Germinal center (tissue), 1 donor: ENCODE measurements around the gene NFKBIL1.
"Not testable (repeated sequence)": the region's sequence is repeated elsewhere in the genome, so short reads cannot be mapped to it uniquely, and the experiment has no call there.

Source experiments
- DNase-seq: peaks from one replicate; pipeline ENCODE4 v3.0.0; 2012; ENCODE audit warnings: mixed read lengths, low spot score

Gene NFKBIL1

DNA sequence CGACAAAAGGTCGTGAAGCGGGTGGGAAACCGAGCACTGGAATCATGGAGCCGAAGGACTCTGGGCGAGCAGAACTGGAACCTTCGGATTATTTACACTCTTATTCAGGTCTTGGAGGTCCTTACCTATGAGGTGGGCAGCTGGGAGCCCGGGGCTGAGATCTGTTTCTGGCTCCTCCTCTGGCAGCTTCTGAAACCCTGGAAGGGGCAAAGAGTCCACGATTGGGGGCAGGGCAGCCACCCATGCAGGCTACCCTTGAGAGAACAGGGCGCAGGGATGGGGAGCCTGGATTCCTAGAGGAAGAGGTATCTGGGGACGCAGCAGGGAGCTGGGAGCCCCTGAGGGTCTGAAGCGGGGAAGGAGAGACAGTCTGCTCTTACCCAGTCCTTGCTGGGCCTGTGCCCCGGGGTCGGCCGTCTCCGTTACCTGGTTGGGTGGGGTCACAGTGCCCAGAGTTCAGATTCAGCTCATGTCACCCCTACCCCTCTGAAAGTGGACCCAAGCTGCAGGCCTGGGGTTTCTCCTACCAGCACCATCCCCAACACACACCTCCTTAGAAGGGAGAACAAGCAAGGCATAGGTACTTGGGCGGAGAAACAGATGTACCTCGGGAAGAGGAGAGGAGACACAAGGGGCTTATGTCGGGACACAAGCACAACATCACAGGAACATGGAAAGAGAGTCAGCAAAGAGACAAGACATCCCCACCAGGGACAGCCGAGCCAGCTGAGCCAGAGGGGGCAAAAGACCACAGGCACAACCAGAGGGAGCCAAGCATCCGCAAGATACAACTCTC is 34.2 kb downstream of the NFKBIL1 start:
- no peak for DNase-seq

DNA sequence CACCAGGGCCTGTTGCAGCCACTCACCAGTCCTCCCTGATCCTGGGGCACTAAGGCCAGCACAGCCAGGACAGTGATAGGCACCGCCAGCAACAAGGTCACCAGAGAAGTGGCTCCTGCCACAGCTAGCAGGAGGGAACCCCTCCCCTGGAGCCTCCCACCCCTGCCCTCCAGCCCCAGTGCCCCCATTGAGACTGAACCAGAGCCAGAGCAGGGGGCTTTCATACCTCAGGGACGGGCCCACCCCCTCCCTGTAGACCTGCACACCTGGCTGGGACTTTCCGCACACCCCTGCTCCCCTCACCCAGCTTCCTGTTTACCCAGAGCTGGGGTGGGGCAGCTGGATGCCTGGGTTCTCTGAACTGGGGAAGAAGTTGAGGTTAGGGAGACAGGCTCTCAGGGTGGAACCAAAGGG is 34.8 kb downstream of the NFKBIL1 start, which contains the start of gene LTB:
LTB (minus strand) TSS at position 195 of the 414 bp plus-strand sequence; CDS start at position 188, 7 bp downstream.
- no peak for DNase-seq

GRCh38 chr6:31585491-31585890 is 38.1 kb downstream of the NFKBIL1 start:
- no peak for DNase-seq

DNA sequence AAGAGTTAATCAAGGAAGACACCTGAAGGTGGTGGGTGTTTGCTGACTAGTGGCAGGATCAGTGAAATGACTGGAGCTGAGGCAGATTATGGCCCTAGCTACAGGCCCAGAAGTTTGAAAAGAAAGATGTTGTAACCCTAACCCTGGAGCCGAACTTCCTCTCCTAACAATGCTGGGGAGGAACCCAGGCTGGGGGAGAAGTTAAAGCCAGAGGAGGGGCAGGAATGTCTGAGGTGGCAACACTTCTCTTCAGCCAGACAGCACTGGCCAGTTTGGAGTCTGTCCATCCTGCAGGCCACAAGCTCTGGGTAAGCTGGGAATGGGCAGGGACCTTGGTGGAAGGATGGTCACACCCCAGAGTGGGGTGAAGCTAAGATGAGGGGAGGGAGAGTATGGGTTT is 38.6 kb downstream of the NFKBIL1 start, which contains the start of gene LST1:
LST1 (plus strand) TSS at position 270 of the 400 bp plus-strand sequence. CDS start 1,023 bp downstream, outside the sequence.
- no peak for DNase-seq

GRCh38 chr6:31586599-31587281 is 39.3 kb downstream of the NFKBIL1 start:
- DNase-seq: peak; percentile 55

- no peak for DNase-seq
These were observed 40.7 kb downstream of the NFKBIL1 start for GRCh38 chr6:31587791-31588777.

DNA sequence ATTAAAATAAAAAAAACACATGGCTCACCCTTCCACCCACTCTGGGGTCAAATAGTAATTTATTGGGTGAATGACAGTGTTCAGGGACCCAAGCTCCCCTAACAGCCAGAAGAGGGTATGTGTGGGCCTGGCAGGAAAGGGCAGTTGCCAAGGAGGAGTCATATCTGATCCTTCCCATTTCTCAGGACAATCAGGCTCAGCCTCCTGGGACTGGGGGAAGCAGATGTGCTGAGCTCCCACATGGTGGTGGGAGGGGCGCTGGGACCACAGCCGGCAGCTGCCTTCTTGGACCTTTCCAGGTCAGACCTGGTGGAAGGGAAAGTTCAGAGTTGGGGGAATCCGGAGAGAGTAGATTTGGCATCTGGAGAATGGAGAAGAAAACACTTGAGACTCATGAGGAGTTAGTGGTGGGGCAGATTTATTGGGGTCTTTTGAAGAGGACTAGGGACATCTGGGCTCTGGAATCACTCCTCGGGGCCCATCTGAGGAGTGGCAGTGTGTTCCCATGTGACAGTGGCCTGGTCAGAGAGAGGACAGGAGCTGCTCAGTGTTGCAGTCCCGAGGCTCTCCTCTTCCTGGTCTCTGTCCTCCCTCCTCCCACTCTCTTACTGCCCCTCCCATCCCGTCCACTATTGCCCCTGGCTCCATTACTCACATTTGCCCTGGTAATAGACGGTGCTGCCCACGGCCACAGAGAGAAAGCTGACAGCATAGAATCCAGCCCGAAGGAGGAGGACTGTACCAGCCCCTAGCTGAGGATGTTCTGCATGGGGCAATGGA is 41.7 kb downstream of the NFKBIL1 start:
- no peak for DNase-seq

DNA sequence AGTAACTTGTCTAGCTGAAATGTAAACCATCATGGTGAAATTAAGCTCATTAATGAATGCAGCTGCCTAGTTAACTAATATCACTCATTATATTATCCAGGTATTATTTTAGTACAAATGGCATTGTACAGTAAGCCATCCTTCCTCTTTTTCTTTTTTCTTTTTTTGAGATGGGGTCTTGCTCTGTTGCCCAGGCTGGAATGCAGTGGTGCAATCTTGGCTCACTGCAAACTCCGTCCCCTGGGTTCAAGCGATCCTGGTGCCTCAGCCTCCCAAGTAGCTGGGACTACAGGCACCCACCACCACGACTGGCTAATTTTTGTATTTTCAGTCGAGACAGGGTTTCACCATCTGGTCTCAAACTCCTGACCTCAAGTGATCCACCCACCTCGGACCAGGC is 43.3 kb downstream of the NFKBIL1 start:
- DNase-seq: not testable (repeated sequence)

DNA sequence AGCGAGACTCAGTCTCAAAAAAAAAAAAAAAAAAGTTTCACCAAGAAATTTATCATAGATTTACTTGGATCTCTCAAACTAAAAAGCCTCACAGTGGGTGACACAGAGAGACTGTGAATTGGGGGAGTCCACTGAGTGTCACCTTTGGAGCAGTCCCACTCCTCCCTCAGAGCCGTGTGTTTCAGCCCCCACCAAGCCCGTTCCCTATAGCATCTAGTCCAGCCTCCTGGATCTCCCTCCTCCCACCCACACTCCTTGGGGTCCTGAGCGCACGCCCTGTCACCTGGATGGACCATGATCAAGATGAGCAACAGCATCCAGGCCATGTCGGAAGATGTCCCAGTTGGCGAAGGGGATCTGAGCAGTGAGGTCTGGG is 45.0 kb downstream of the NFKBIL1 start:
- no peak for DNase-seq

DNA sequence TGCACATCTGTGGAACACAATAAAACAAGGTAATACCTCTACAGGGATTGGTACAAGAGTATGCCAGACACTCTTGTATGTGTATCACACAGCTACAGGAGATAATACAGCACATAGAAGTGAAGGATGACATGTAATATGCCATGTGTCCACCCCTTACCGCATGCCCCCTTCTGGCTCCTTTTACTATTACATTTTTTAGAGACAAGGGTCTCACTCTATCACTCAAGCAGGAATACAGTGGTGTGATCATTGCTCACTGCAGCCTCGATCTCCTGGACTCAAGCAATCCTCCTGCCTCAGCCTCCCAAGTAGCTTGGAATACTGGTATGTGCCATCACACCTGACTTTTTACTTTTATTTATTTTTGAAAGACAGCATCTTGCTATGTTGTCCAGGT is 49.6 kb downstream of the NFKBIL1 start:
- peak; percentile 67 for DNase-seq

- no peak for DNase-seq
These were observed 59.9 kb downstream of the NFKBIL1 start for GRCh38 chr6:31607317-31607716.
